ENCODE results near the gene BBS10. TPM values are rescaled to one million over a fixed set of nuclear protein-coding genes. Genes with fewer than 3 reads are reported as not detected.
A peak's percentile ranks its signal among the peaks of the same experiment; 100 is the strongest.
"Not testable (repeated sequence)": the region's sequence is repeated elsewhere in the genome, so short reads cannot be mapped to it uniquely, and the experiment has no call there.

The BBS10 gene
- polyA plus RNA-seq (2014; cell fraction: cytosol; rRNA removed) = 25.1 and 27.8 TPM in 2 replicates
- polyA plus RNA-seq (2014; cell fraction: nucleus; rRNA removed) = 18.0 and 19.3 TPM in 2 replicates

DNA sequence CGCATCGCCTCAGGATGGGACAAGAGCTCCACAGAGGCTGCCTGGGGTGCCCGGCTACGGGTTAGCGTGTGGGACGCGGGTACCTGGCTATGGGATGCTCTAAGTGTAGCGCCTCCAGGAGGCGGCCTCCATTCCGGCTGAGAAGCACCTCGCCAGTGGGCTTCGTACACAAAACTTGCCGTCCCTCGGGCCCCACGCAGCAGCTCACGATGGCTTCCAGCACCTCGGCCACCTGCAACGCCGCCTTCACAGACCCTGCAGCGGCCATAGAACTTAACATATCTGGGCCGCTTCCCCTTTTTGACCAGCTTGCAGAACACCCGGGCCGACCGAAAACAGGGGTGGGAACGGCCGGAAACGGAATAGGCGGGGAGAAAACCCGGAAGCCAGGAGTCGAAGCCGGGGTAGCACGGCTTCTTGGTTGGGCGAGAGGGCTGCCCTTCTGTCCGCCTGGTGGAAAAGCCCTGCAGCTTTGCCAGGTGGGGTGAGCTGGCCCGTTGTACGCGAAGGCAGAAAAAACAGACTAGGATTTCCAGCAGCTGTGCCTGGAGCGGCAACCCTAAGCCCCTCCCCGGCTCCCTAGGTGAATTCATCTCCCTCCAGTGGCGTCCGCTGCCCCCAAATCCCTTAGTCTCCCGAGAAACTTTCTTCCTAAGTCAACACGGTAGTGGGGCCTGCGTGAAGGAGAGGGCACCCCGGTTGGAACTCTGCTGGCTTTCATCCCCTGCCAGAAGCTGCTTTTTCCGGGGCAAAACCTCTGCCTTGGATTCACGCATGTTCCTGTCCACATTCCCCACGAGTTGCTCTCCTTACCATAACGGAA lies at the start of gene BBS10:
TSS of gene BBS10 (minus strand) at position 337 of the 823 bp plus-strand sequence. CDS start at position 280, 57 bp downstream.
- peak; percentile 94 for DNase-seq (ENCODE audit: low spot score)

DNA sequence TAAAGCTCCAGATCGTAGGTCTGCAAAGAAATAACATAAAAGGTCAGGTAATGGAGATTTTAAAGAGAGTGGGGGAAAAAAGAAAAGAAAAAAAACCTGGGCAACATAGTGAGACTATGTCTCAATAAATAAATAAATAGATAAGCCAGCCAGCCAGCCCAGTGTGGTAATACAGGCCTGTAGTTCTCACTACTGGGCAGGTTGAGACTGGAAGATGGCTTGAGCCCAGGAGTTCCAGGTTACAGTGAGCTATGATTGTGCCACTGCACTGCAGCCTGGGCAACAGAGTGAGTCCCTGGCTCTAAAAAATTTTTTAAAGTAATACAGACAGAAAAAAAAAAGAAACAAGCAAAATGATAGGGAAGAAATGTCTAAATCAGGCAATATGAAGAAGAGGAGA lies 43.2 kb upstream of the BBS10 start:
- no peak for DNase-seq (ENCODE audit: low spot score)

DNA sequence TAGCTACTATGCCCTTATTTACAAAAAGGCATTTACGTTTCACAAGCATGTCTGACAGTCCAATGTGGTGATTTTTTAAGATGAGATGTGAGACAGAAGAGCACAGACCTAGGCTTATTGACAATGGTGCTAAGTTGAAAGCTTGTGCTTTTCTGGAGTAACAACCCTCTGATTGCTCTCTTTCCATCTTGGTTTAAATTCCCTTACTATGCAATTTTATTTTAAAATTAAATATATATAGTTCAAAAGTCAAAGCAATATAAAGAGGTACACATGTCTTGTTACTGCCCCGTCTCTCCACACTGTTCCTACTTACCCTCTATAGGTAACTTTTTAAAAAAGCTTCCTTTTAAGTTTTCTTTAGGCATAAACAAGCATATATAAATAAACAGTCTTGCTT lies 39.4 kb upstream of the BBS10 start:
- DNase-seq (ENCODE audit: low spot score) = no peak

DNA sequence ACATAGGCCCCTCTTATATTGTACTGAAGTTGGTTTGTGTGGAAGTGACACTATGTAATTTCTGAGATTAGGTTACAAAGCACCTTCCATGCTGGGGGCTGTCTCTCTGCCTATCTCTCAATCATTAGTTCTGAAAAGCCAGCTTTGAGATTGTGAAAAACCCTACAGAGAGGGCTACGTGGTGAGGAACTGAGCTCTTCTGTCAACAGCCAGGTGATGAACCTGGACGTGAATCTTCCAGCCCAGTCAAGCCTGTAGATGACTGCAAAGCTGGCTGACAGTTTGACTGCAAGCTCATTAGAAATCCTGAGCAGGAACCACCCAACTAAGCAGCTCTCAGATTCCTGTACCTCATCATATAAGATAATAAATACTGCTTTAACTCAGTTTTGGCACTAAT lies 36.3 kb upstream of the BBS10 start:
- DNase-seq (ENCODE audit: low spot score) = no peak

DNA sequence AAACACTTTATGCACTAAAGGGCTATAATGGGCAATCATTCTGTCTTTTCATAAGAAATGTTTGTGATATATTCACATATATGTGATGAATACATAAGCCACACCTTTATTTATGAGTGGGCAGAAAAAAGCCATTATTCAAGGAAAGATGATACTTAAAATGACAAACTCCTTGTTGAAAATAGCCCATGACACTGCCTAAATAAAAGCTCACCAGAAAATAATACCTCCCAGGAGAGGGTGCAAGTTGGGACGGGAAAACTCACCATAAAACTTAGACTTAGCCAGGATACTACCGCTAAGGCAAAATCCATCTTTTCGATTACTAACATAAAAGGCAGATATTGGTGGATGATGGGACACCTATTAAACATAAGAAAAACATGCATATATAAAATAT lies 35.8 kb upstream of the BBS10 start:
- no peak for DNase-seq (ENCODE audit: low spot score)

DNA sequence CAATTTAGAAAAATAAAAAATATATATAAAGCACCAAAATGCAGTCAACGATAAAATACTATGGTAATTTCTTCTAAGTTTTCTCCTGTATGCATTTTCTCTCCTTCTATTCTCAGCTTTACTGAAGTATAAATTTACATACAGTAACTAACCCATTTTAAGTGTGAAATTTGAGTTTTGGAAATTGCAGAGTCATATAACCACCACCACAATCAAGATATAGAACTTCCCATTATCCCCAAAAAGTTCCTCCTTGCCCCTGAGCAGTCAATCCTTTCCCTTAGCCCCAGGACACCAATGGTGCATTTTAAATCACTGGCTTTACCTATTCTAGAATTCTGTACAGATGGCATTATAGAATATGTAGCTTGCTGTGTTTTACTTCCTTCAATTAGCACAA lies 31.0 kb upstream of the BBS10 start:
- no peak for DNase-seq (ENCODE audit: low spot score)

DNA sequence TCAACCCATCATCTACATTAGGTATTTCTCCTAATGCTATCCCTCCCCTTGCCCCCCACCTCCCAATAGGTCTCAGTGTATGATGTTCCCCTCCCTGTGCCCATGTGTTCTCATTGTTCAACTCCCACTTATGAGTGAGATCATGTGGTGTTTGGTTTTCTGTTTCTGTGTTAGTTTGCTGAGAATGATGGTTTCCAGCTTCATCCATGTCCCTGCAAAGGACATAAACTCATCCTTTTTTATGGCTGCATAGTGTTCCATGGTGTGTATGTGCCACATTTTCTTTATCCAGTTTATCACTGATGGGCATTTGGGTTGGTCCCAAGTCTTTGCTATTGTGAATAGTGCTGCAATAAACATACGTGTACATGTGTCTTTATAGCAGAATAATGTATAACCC lies 28.7 kb upstream of the BBS10 start:
- DNase-seq (ENCODE audit: low spot score) = not testable (repeated sequence)

DNA sequence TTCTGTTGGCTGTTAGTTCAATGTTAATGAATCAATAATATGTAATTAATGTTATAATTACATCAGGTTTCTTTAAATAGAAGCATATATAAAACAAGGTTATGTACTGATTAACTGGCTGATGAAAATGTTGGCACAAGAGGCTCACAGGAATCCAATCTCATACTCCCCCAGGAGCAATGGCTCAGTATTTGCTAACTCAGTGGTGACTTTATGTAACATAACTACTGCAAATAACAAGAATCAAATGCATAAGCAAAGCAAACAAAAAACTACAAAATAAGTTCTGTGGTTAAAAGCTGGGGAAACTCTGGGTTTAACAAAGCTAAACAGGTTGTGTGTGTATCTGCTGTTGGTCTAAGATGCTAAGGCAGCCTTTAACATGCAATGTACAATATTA lies 27.7 kb upstream of the BBS10 start:
- DNase-seq (ENCODE audit: low spot score) = no peak

DNA sequence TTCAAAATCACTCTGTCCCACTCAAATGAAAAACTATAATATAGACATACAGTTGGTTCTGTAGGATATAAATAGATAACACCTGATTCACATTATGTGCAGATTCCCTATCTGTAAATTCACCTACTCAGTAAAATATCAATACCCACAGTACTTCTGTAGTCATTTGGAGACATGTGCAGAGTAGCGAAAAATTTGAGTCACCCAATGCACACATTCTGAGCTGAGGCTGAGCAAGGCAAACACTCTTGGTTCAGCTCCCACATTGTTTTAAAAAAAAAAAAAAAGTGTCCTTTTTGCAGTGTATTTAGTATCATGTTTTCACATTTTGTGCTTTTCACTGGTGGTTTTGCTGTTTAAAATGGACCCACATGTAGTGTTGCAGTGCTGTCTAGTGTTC lies 27.3 kb upstream of the BBS10 start:
- DNase-seq (ENCODE audit: low spot score) = no peak

DNA sequence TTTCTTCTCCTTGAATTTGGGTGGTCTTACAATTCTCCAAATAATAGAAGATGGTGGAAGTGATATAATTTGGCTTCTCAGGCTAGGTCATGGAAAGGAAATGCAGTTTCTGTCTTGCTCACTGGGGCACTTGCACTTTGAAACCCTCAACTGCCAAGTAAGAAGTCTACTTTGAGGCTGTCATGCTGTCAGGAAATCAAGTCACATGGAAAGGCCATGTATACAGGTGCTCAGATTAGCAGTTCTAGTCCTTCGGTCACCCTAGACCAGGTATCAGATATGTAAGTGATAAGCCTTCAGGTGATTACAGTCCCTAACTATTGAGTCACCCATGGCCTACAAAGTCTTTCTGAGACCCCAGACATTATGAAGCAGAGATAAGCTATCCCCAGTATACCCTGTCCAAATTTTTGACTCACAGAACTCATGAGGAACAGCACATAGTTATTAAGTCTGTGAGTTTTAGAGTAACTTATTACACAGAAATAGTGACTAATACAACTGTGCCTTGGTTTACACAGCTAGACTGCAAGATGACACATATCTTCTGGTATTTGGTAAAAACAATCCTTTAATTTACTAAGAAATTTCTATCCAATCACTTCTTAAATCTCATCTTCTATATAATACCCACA lies 26.3 kb upstream of the BBS10 start:
- DNase-seq (ENCODE audit: low spot score) = no peak

DNA sequence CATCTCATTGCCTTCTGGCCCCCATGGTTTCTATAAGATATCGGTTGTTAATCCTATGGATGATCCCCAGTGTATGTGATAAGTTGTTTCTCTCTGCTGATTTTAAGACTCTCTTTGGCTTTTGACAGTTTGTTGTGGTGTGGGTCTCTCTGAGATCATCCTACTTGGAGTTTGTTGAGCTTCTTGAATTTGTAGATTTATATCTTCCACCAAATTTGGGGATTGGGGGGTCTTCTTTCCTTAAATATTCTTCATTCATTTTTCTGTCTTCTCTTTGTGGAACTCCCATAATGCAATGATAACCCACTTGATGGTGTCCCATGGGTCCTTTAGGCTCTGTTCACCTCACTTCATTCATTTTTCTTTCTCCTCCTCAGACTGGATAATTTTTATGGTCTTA lies 20.0 kb upstream of the BBS10 start:
- DNase-seq (ENCODE audit: low spot score) = no peak

DNA sequence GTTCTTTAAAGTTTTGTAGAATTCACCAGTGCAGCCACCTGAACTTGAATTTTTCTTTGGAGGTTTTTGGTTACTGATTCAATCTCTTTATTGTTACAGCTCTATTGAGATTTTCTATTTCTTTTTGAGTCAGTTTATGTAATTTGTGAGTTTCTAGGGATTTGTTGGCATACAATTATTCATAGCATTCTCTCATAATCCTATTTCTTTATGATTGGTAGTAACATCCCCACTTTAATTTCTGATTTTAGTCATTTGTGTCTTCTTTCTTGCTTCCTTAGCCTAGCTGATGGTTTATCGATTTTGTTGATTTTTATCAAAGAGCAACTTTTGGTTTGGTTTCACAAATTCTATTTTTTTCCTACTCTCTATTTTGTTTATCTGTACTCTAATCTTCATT lies 17.9 kb upstream of the BBS10 start:
- no peak for DNase-seq (ENCODE audit: low spot score)

DNA sequence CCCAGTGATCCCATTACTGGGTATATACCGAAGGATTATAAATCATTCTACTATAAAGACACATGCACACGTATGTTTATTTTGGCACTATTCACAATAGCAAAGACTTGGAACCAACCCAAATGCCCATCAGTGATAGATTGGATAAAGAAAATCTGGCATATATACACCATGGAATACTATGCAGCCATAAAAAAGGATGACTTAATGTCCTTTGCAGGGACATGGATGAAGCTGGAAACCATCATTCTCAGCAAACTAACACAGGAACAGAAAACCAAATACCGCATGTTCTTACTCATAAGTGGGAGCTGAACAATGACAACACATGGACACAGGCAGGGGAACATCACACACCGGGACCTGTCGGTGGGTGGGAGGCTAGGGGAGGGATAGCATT lies 15.9 kb upstream of the BBS10 start:
- DNase-seq (ENCODE audit: low spot score) = not testable (repeated sequence)

DNA sequence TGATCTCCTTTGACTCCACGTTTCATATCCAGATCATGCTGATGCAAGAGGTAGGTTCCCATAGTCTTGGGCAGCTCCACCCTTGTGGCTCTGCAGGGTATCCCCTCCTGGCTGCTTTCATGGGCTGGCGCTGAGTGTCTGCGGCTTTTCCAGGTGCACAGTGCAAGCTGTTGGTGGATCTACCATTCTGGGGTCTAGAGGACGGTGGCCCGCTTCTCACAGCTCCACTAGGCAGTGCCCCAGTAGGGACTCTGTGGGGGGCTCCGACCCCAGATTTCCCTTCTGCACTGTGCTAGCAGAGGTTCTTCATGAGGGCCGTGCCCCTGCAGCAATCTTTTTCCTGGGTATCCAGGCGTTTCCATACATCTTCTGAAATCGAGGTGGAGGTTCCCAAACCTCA lies 12.1 kb upstream of the BBS10 start:
- no peak for DNase-seq (ENCODE audit: low spot score)

DNA sequence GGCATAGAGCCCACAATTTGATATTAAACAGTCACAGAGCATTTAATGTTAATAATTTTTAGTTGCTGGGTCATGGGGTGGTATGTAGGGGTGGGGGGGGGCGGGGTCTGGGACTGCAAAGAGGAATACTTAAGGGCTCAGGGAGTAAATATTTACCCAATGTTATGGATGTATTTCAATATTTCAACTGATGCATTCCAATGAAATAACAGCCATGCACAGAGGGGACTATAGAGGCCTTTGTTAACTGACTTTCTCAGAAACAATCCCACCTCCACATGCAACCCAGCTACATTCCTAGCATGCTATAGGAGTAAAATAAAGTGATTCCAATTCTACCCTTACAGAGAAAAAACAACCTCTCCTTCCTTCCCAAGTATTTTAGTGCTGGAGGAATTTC lies 7.9 kb upstream of the BBS10 start:
- no peak for DNase-seq (ENCODE audit: low spot score)

DNA sequence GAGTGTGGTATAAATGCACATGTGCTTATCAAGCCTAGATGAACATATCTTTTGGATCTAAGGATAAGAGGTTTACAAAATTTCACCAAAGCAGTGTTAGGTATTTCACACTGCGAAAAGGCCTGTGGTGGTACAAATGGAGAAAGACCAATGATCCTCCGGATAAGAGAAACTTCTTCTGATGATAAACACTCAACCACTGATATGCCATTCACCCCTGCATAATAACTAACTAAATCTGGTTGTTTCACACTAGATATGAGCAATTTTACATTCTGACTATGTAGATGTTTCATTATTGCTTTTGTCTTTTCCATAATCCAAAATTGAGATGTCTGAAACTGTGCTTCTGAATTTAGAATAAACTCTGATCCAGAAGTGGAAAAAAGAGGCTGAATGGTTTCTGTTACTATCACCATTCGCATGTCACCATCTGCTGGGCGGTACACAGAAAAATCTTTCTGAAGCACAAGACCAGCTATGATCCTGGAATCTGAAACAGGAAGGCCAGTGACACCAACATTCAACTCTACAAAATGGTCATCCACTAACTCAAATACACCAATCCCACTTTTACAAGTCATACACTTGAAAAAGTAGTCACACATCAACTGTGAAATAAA lies 1.3 kb downstream of the BBS10 start:
- peak; percentile 23 for DNase-seq (ENCODE audit: low spot score)

DNA sequence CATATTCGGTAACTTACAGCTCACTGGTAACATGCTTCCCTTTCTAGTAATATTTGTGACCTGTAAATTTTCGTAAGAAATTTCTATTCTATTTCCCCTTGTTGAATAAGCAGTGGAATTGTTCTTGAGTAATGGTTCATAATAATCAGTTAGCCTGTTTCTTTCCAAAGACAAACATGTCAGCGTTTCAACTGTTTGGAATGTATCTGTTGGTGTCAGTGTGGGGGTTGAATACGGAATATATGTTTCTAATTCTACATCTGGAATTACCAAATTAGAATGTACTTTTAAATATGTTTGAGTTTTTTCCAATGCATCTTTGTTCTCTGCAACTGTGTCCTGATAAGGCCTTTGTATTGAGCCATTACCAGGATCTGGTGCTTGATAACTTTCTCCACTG lies 2.0 kb downstream of the BBS10 start:
- no peak for DNase-seq (ENCODE audit: low spot score)

DNA sequence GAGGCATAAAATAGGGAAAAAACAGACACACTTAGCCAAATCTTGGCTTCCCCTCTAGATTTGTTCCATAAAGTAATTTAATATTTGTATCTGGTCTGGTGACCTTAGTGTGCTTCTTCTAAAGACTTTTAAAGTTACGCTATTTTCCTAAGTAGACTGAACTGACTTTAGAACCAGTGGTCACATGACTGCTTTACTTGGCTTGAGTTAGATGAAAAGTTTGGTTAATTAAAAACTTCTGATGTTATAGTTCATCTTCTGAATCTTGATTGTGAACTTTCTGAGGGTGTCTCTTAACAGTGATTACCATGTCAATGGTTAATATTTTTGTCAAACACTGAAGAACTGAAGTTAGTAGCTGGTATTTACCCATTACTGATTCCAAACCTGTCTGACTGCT lies 2.6 kb downstream of the BBS10 start:
- no peak for DNase-seq (ENCODE audit: low spot score)

DNA sequence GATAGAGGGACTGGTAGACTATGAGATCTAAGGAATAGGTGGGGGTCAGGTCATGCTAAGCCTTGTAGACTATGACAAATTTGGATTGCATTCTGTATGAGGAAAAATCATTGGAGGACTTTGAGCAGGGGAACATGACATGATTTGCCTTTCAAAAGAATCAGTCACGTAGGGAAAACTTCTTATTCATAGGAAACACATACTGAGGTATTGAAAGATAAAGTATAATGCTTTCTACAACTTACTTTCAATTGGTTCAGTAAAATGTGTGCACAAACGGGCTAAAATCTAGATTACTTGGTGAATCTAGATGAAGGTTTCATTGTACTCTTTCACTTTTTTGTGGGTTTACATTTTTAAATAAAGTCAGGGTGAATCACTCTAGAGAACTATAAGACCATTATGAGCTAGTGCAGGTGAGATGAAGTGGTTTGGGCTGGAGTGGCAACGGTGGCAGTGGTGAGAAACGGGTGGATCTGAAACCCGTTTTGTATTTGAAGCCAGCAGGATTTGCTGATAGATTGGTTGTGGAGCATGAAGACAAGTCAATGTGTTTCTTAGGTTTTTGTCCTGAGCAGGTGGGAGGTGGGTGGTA lies 6.7 kb downstream of the BBS10 start:
- DNase-seq (ENCODE audit: low spot score) = no peak

DNA sequence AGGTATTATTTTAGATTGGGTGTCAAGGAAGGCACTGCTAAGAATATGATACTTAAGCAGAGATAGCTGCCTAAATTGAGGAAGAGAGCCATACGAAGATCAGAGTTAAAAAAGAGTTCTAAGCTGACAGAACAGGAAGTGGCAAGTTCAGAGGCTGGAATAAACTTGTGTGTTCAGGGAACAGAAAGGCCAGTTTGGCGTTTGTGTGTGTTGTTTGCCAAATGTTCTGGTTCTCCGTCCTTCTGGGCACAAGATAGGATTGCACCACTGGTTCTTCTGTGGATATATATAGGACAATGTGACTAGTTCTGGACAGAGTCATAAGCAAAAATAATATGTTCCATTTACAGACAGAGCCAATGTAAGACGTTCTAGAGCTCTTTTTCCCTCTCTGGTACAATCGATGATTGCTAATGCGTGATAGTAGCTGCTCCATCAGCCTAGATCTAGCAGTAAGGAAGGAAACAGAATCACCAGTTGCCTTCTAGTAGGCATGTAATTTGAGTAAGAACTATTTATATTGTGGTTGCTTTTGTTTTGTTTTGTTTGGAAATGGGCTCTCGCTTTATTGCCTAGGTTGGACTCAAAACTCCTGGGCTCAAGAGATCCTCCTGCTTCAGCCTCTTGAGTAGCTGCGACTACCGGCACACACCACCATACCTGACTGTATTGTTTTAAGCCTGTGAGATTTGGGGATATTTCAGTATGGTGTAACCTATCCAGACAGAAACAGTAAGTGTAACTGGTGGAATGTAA lies 7.4 kb downstream of the BBS10 start:
- no peak for DNase-seq (ENCODE audit: low spot score)

DNA sequence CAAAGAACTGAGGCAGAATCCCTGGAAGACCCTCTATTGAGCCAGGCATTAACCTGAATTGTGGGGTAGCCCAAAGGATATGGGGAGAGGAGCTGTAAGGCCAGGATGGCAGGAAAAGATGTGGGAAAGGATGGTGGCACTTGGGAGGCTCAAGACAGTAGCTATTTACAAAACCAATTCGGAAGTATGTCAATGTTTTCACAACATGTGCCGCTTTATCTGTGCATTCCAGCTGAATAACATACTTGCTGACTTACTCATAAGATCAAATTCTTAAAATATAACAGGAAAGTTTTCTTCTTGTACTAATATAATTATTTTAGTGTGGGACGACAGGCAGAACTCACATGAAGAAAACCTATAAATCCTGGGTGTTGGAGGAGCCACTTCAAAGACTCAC lies 10.6 kb downstream of the BBS10 start:
- no peak for DNase-seq (ENCODE audit: low spot score)

DNA sequence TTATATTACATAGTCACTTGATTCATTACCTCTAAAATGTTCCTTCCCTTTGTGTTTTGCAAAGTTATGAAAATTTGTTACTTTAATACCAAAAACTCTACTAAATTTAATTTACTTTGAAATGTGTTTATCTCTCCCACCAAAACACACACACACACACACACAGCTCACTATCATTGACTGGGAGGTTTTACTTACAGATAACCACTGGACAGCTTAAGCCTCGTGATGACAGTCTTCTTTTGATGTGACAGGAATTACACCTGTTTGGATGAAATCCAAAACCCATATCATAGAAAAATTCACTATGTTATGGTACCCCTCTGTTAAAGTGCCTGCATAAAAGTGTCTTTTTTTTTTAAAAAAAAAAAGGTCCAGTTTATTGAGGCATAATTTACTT lies 15.6 kb downstream of the BBS10 start:
- DNase-seq (ENCODE audit: low spot score) = no peak
